Uterus (tissue), 4 donors: ENCODE data around the gene SLC35A3. TPM values are rescaled to one million over a fixed set of nuclear protein-coding genes. Genes with fewer than 3 reads are reported as not detected.

Experiments
- DNase-seq, 2 donors: peaks; one replicate each; pipeline ENCODE4 v3.0.0-alpha.2; 2019 to 2020
- H3K27ac ChIP-seq, 2 donors: fragments of 200-600 bp; sonication (generic); 1 replicate in 1 of 2; 2 replicates in 1 of 2; pipeline ENCODE4 v1.5.1; 2016 to 2018
- H3K27me3 ChIP-seq, 2 donors: fragments of 200-600 bp; sonication (generic); one replicate each; pipeline ENCODE4 v1.5.1; 2018 to 2019; ENCODE audit warnings: control low read depth in 1 of 2
- H3K36me3 ChIP-seq, 2 donors: fragments of 200-600 bp; sonication (generic); one replicate each; pipeline ENCODE4 v1.5.1; 2019; ENCODE audit warnings: control low read depth in 1 of 2
- H3K4me1 ChIP-seq, 2 donors: fragments of 200-600 bp; sonication (generic); one replicate each; pipeline ENCODE4 v1.5.1; 2018 to 2019; ENCODE audit warnings: control low read depth in 1 of 2
- H3K4me3 ChIP-seq, 2 donors: fragments of 200-600 bp; sonication (generic); 1 replicate in 1 of 2; 2 replicates in 1 of 2; pipeline ENCODE4 v1.5.1; 2018 to 2019; ENCODE audit warnings: mild to moderate bottlenecking in 1 of 2
- H3K9me3 ChIP-seq, 2 donors: fragments of 200-600 bp; sonication (generic); one replicate each; pipeline ENCODE4 v1.5.1; 2019; ENCODE audit warnings: control low read depth in 1 of 2
- CTCF ChIP-seq, 4 experiments: fragments of 200-600 bp in 2 of 4; fragments of 450-650 bp in 2 of 4; sonication (generic) in 2 of 4; IDR thresholded peaks; one replicate each; pipeline ENCODE4 v1.5.1; 2016 to 2019; ENCODE audit warnings: antibody characterized with exemption in 4 of 4, mild to moderate bottlenecking in 2 of 4, moderate library complexity in 1 of 4
- POLR2A ChIP-seq, 2 donors: fragments of 450-650 bp; IDR thresholded peaks; one replicate each; pipeline ENCODE4 v1.6.1; 2016; ENCODE audit warnings: antibody characterized with exemption in 2 of 2, mild to moderate bottlenecking in 1 of 2, moderate library complexity in 1 of 2
- intact Hi-C: fragments of 100-400 bp; cut with DNase I; formaldehyde crosslinking; loops from one replicate; pipeline ENCODE4 v1.15.1; 2023; ENCODE audit warnings: low total_unique reads
- small RNA-seq: library from RNA; depleted of rRNA; stranded (forward); fragments of <200 nt; gene quantifications from one replicate; pipeline ENCODE3, GENCODE V24; 2016
- total RNA-seq, 4 donors: library from RNA; depleted of rRNA in 3 of 4; stranded (reverse); fragments of >200 nt in 3 of 4; gene quantifications; one replicate each; pipeline versions ENCODE4 v1.1.0 to v1.2.4, GENCODE V29; 2014 to 2023
- donor health status: DM: yes; HTN: yes; CAD: no.

The SLC35A3 gene
- total RNA-seq, 4 donors from 2014 or later = 6.7 to 65.3 (median 28.8) TPM

DNA sequence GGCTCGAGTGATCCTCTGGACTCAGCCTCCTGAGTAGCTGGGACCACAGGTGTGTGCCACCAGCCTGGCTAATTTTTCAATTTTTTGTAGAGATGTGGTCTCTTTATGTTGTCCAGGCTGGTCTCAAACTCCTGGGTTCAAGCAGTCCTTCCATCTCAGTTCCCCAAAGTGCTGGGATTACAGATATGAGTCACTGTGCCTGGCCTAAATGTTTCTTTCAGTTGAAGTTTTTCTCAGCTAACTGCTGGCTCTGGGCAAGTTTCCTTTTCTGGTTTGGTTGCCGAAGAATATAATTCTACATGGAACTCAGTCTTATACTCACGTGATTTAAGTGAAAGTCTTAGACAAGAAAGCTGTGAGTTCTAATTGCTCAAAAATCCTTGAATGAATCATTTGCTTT lies 106.0 kb downstream of the SLC35A3 start:
- DNase-seq = no peak
- Histone ChIP-seq H3K4me3 (no peak overlapping the region), H3K27me3 (no peaks in the 10 kb centered on the region), H3K36me3 (no peaks in the 10 kb centered on the region), H3K9me3 (no peaks in the 10 kb centered on the region), H3K27ac (no peak overlapping the region), H3K4me1 (no peaks in the 10 kb centered on the region)
- intact Hi-C loops = no loop called here
- TF ChIP-seq POLR2A (IDR thresholded peaks at IDR 0.05) (no peak), CTCF (IDR thresholded peaks at IDR 0.05) (no peak)

DNA sequence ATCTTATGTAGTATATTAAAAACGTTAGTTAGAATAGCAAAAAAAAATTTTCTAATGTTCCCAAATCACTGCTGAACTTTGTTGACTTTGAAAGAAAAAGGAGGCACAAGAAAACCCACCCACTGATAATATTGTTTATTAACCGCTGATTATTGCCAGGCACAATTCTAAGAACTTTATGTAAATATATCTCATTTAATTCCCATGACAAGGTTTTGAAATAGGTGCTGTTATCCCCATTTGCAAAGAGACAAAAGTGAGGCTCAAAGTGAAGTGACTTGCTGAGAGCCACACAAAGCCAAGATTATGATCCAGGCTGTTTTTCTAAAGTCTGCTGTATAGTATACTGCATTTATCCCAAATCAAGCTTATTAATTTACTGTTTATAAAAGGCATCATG lies 106.5 kb downstream of the SLC35A3 start:
- Histone ChIP-seq H3K27ac (no peak overlapping the region), H3K36me3 (no peaks in the 10 kb centered on the region), H3K27me3 (no peaks in the 10 kb centered on the region), H3K4me3 (no peak overlapping the region), H3K9me3 (no peaks in the 10 kb centered on the region), H3K4me1 (no peaks in the 10 kb centered on the region)
- DNase-seq = no peak
- no peak for TF ChIP-seq CTCF (IDR thresholded peaks at IDR 0.05)
- no peak for TF ChIP-seq POLR2A (IDR thresholded peaks at IDR 0.05)
- intact Hi-C loops = no loop called here

DNA sequence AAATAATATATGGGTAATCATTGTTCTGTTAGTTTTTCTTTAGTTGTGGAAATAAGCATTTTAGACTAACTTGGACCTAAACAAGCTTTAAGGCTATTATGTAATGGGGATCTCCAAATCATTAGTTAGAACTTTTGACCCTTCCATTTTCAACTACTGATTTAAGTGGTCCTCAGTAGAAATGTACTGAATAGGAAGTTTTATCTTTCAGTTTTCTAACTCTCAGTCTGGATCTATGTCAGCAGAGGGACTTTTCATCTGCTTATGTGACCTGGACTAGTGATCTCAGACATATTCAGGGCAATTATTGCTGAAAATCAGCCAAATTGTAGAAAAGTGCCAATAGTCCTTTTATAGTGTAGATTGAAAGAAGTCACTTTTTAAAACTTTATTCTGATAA lies 106.9 kb downstream of the SLC35A3 start:
- intact Hi-C loops = no loop called here
- TF ChIP-seq CTCF (IDR thresholded peaks at IDR 0.05) = no peak
- TF ChIP-seq POLR2A (IDR thresholded peaks at IDR 0.05) = no peak
- no peaks in the 10 kb centered on the region for H3K36me3 ChIP-seq

DNA sequence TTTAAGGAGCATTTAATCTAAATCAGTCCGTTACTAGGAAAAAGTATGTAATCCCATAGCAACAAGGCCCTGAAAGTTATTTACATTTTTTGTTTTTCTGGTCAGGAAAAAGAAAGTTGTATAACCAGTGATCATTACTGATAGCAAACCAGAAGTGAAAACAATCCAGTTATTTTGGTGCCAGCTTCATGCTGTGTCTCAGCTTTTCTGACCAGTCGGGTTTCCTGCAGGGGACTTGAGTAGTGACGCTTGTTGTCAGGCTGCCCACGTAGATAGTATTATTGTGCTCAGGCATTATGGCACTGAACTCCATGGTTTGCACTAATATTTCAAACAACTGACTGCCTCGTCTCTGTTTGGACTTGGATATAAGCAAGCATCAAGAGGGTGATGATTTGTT lies 107.7 kb downstream of the SLC35A3 start:
- no peak for TF ChIP-seq CTCF (IDR thresholded peaks at IDR 0.05)
- no peak for TF ChIP-seq POLR2A (IDR thresholded peaks at IDR 0.05)
- Histone ChIP-seq H3K9me3 (no peaks in the 10 kb centered on the region), H3K4me1 (no peaks in the 10 kb centered on the region), H3K27ac (no peak overlapping the region), H3K27me3 (no peaks in the 10 kb centered on the region), H3K36me3 (no peaks in the 10 kb centered on the region), H3K4me3 (no peak overlapping the region)
- intact Hi-C loops = no loop called here
- no peak for DNase-seq

More for the DNA sequence above, 106.9 kb downstream of the SLC35A3 start:
- Histone ChIP-seq H3K4me1 (no peaks in the 10 kb centered on the region), H3K9me3 (no peaks in the 10 kb centered on the region), H3K4me3 (no peak overlapping the region), H3K27ac (no peak overlapping the region), H3K27me3 (no peaks in the 10 kb centered on the region)
- DNase-seq = no peak

GRCh38 chr1:100080331-100080730 lies 110.5 kb downstream of the SLC35A3 start:
- H3K4me1 ChIP-seq = no peaks in the 10 kb centered on the region
- H3K27me3 ChIP-seq = no peaks in the 10 kb centered on the region
- no peaks in the 10 kb centered on the region for H3K36me3 ChIP-seq
- no peak for TF ChIP-seq CTCF (IDR thresholded peaks at IDR 0.05)
- no peak overlapping the region for H3K27ac ChIP-seq
- no peak for DNase-seq
- H3K9me3 ChIP-seq = no peaks in the 10 kb centered on the region
- H3K4me3 ChIP-seq = no peak overlapping the region
- intact Hi-C loops = no loop called here

Small RNAs within 50 kb of the gene (small RNA-seq; reads per million reads assigned to genes)
- gene RNU6-1318P (not detected), gene RNU6-750P (not detected)

Other genes starting within 250 kb of the SLC35A3 start
- 10 to 100 TPM in 2 of 4 donors, 1 to 10 TPM in 1, under 1 TPM in 1; 0.51 to 28.6 (median 14.5) TPM for gene FRRS1, start 203.4 kb upstream of the SLC35A3 start, total RNA-seq
- 10 to 100 TPM; 10.5 to 27.9 (median 14.2) TPM for gene AGL, start 119.6 kb upstream of the SLC35A3 start, total RNA-seq
- 1 to 10 TPM in 3 of 4 donors, under 1 TPM in 1; 0.77 to 7.6 (median 4.5) TPM for gene SASS6, start 162.9 kb downstream of the SLC35A3 start, total RNA-seq
- gene TRMT13, start 163.2 kb downstream of the SLC35A3 start, total RNA-seq = 10 to 100 TPM; 12.0 to 54.1 (median 22.7) TPM
- gene LRRC39, start 208.3 kb downstream of the SLC35A3 start, total RNA-seq = 1 to 10 TPM in 3 of 4 donors, not detected in 1; 1.2 to 2.6 (median 1.5) TPM